HCT116 (cell line): ENCODE measurements around the gene ZSCAN5A. TPM values are rescaled to one million over a fixed set of nuclear protein-coding genes. Genes with fewer than 3 reads are reported as not detected.

Source experiments
- ATAC-seq: fragments of 200-7000 bp; cut with Tn5 transposase; 2 replicates; pipeline ENCODE4 v1.9.1; 2020; ENCODE audit warnings: mild to moderate bottlenecking, moderate library complexity
- BruUV-seq: library from RNA; stranded (reverse); fragments of 400-500 nt; replicated peaks from 2 replicates; lab custom pipeline; 2021; lab: Mats Ljungman, UMichigan
- CTCF ChIA-PET: fragments of 300-600 bp; sonication (Branson Sonifier 250); formaldehyde crosslinking; loops from one replicate; lab custom pipeline; 2021; ENCODE audit warnings: antibody characterized with exemption; lab: Charles Lee
- POLR2A ChIA-PET: fragments of 300-600, 350-600 bp; sonication (Branson Sonifier 250); formaldehyde crosslinking; loops from one replicate; lab custom pipeline; 2021; ENCODE audit warnings: antibody characterized with exemption; lab: Charles Lee
- RAD21 ChIA-PET, 2 experiments: fragments of 300-600 bp; sonication (Branson Sonifier 250); formaldehyde crosslinking; loops; one replicate each; lab custom pipeline; 2023; ENCODE audit warnings: low total read pairs in 2 of 2; ENCODE audit not compliant: uncharacterized antibody in 2 of 2, unreplicated experiment in 2 of 2, low non-redundant PET in 1 of 2; lab: Charles Lee
- DNase-seq: peaks from one replicate; pipeline ENCODE4 v3.0.0-alpha.2; 2010; ENCODE audit warnings: low read depth, low spot score
- H2AFZ ChIP-seq: fragments of 200-600 bp; shearing (Covaris generic), sonication (generic); 2 replicates; pipeline ENCODE4 v1.6.1; 2017; ENCODE audit warnings: low read depth, mixed run types, mixed read lengths, antibody characterized with exemption, low read length; ENCODE audit not compliant: poor library complexity, severe bottlenecking
- H3K27ac ChIP-seq: 2 replicates; pipeline ENCODE4 v1.5.1; 2012; ENCODE audit warnings: low read depth, low read length
- H3K27me3 ChIP-seq: fragments of 200-600 bp; sonication (generic); 2 replicates; pipeline ENCODE4 v1.6.1; 2016; ENCODE audit warnings: mixed run types, low read length, mixed read lengths; ENCODE audit not compliant: insufficient read depth
- H3K36me3 ChIP-seq, 2 experiments: fragments of 200-500 bp in 1 of 2; fragments of 200-600 bp in 1 of 2; sonication (Bioruptor generic) in 1 of 2; sonication (generic) in 1 of 2; 2 replicates each; pipeline versions ENCODE4 v1.5.1 to v1.6.1; 2014 to 2016; ENCODE audit warnings: low read length in 2 of 2, inconsistent platforms in 1 of 2, mixed read lengths in 1 of 2, mixed run types in 1 of 2; ENCODE audit not compliant: insufficient read depth in 2 of 2, control insufficient read depth in 1 of 2
- H3K4me1 ChIP-seq, 2 experiments: fragments of 200-600 bp in 1 of 2; sonication (generic) in 1 of 2; 2 replicates each; pipeline versions ENCODE4 v1.5.1 to v1.6.1; 2012 to 2017; ENCODE audit warnings: low read length in 2 of 2, inconsistent platforms in 1 of 2, mild to moderate bottlenecking in 1 of 2, mixed read lengths in 1 of 2, mixed run types in 1 of 2, moderate library complexity in 1 of 2; ENCODE audit not compliant: insufficient read depth in 2 of 2, control insufficient read depth in 1 of 2
- H3K4me2 ChIP-seq: fragments of 200-600 bp; sonication (generic); 2 replicates; pipeline ENCODE4 v1.6.1; 2017; ENCODE audit warnings: mixed run types, low read length, mixed read lengths
- H3K4me3 ChIP-seq, 2 experiments: fragments of 200-600 bp in 1 of 2; sonication (generic) in 1 of 2; replicated peaks in 1 of 2; 2 replicates each; pipeline ENCODE4 v1.5.1; 2011 to 2016; ENCODE audit warnings: low read length in 2 of 2, control low read depth in 1 of 2, low read depth in 1 of 2, mild to moderate bottlenecking in 1 of 2, mixed read lengths in 1 of 2, mixed run types in 1 of 2
- H3K79me2 ChIP-seq: fragments of 200-600 bp; sonication (generic); 2 replicates; pipeline ENCODE4 v1.6.1; 2017; ENCODE audit warnings: mild to moderate bottlenecking, mixed run types, low read length, moderate library complexity, mixed read lengths; ENCODE audit not compliant: insufficient read depth
- H3K9ac ChIP-seq: fragments of 200-600 bp; sonication (generic); 2 replicates; pipeline ENCODE4 v1.6.1; 2016; ENCODE audit warnings: low read length, mixed read lengths
- H3K9me2 ChIP-seq: fragments of 200-600 bp; sonication (generic), shearing (Covaris generic); 2 replicates; pipeline ENCODE4 v1.6.1; 2017; ENCODE audit warnings: mixed run types, mild to moderate bottlenecking, moderate library complexity; ENCODE audit not compliant: insufficient read depth
- H3K9me3 ChIP-seq, 2 experiments: fragments of 200-500 bp in 1 of 2; fragments of 200-600 bp in 1 of 2; sonication (Bioruptor generic) in 1 of 2; sonication (generic) in 1 of 2; 2 replicates each; pipeline ENCODE4 v1.6.1; 2014 to 2017; ENCODE audit warnings: low read length in 2 of 2, mixed read lengths in 2 of 2, inconsistent platforms in 1 of 2, low read depth in 1 of 2, mild to moderate bottlenecking in 1 of 2, mixed run types in 1 of 2, moderate library complexity in 1 of 2; ENCODE audit not compliant: control insufficient read depth in 1 of 2, insufficient read depth in 1 of 2
- H4K20me1 ChIP-seq: fragments of 200-600 bp; sonication (generic), shearing (Covaris generic); 2 replicates; pipeline ENCODE4 v1.6.1; 2017; ENCODE audit warnings: mixed run types, mild to moderate bottlenecking, moderate library complexity; ENCODE audit not compliant: insufficient read depth
- CBX3 ChIP-seq: IDR thresholded peaks from 2 replicates; pipeline ENCODE4 v1.6.1; 2012; ENCODE audit warnings: low read depth
- CEBPB ChIP-seq: IDR thresholded peaks from 2 replicates; pipeline ENCODE4 v1.6.1; 2012; ENCODE audit warnings: low read depth
- EGR1 ChIP-seq: IDR thresholded peaks from 2 replicates; pipeline ENCODE4 v1.6.1; 2012; ENCODE audit warnings: low read depth
- EZH2 ChIP-seq: fragments of 200-600 bp; sonication (generic); IDR thresholded peaks from 2 replicates; pipeline ENCODE4 v1.6.1; 2017; ENCODE audit warnings: antibody characterized with exemption, mixed run types
- EZH2phosphoT487 ChIP-seq: fragments of 200-600 bp; IDR thresholded peaks from 2 replicates; pipeline ENCODE4 v1.6.1; 2018; ENCODE audit warnings: antibody characterized with exemption, borderline replicate concordance
- FOSL1 ChIP-seq: IDR thresholded peaks from 2 replicates; pipeline ENCODE4 v1.6.1; 2012; ENCODE audit warnings: low read depth
- RAD21 ChIP-seq: IDR thresholded peaks from 2 replicates; pipeline ENCODE4 v1.6.1; 2012; ENCODE audit warnings: low read depth, mild to moderate bottlenecking
- SP1 ChIP-seq: IDR thresholded peaks from 2 replicates; pipeline ENCODE4 v1.6.1; 2012; ENCODE audit warnings: low read depth
- TCF7L2 ChIP-seq: IDR thresholded peaks from 2 replicates; pipeline ENCODE4 v1.7.0; 2011; ENCODE audit warnings: borderline replicate concordance, inconsistent platforms; ENCODE audit not compliant: insufficient read depth, insufficient read length; ENCODE audit errors: extremely low read depth
- YY1 ChIP-seq: IDR thresholded peaks from 2 replicates; pipeline ENCODE4 v1.6.1; 2011; ENCODE audit warnings: low read length, low read depth, moderate library complexity, mild to moderate bottlenecking; ENCODE audit not compliant: insufficient replicate concordance; ENCODE audit errors: extremely low read depth
- ZFX ChIP-seq: fragments of 450-650 bp; IDR thresholded peaks from 2 replicates; pipeline ENCODE4 v1.6.1; 2017
- ZNF274 ChIP-seq: fragments of 200-500 bp; sonication (Bioruptor generic); IDR thresholded peaks from 2 replicates; pipeline ENCODE4 v1.6.1; 2014; ENCODE audit warnings: mild to moderate bottlenecking, low read depth, low read length, inconsistent platforms
- intact Hi-C: fragments of 100-400 bp; cut with micrococcal nuclease; formaldehyde crosslinking; loops from 2 replicates; pipeline ENCODE4 v1.10.0; 2022
- total RNA-seq: library from RNA; stranded (reverse); gene quantifications from one replicate; pipeline ENCODE4 v1.2.1, GENCODE V29; 2021; ENCODE audit not compliant: unreplicated experiment
- TF ChIP-seq, protein P1 (sequence below): IDR thresholded peaks from 2 replicates; pipeline ENCODE4 v1.6.1; 2011; ENCODE audit warnings: mild to moderate bottlenecking, low read length, moderate library complexity; ENCODE audit not compliant: insufficient replicate concordance; ENCODE audit errors: extremely low read depth
- TF ChIP-seq, protein P2 (sequence below): IDR thresholded peaks from 2 replicates; pipeline ENCODE4 v1.6.1; 2012
- TF ChIP-seq, protein P3 (sequence below), 3 experiments: fragments of 200-600 bp in 1 of 3; sonication (generic) in 1 of 3; IDR thresholded peaks in 2 of 3; conservative IDR thresholded peaks in 1 of 3; 2 replicates each; pipeline ENCODE4 v1.5.1; 2012 to 2017; ENCODE audit warnings: low read depth in 2 of 3, low read length in 2 of 3, antibody characterized with exemption in 1 of 3, borderline replicate concordance in 1 of 3, control low read depth in 1 of 3, mild to moderate bottlenecking in 1 of 3, mixed read lengths in 1 of 3, mixed run types in 1 of 3, moderate library complexity in 1 of 3; ENCODE audit not compliant: insufficient read depth in 1 of 3

The ZSCAN5A gene
- total RNA-seq, 1 experiment from 2014 or later = 9.2 TPM

DNA sequence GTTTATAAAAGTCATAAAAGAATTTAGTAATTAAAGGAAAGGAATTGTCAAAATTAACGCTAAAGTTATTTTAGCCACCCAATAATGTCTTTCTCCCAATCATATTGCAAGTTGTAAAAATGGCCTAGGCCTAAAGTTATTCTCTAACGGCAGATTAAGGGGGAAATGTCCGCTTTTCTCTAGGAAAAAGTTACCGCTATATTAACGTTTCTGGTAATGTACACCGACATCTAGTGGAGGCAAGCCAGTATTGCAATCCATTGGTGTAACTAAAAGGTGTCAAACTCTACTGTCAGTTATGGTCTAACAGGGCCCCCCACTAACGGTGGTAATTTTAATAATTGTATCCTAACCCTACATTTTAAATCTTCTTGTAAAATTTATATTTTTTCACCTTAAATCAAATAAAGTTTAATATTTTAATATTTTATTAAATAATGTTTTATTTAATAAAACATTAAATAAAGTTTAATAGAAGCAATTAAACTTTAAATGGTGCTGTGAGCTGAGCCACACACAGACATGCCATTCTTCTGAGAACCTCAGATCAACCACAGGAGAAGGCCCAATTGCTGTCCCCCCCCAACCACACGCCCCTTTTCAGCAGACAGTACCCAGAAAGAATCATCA, 35.9 kb upstream of the ZSCAN5A start (continued):
- TF ChIP-seq, protein P1, sequence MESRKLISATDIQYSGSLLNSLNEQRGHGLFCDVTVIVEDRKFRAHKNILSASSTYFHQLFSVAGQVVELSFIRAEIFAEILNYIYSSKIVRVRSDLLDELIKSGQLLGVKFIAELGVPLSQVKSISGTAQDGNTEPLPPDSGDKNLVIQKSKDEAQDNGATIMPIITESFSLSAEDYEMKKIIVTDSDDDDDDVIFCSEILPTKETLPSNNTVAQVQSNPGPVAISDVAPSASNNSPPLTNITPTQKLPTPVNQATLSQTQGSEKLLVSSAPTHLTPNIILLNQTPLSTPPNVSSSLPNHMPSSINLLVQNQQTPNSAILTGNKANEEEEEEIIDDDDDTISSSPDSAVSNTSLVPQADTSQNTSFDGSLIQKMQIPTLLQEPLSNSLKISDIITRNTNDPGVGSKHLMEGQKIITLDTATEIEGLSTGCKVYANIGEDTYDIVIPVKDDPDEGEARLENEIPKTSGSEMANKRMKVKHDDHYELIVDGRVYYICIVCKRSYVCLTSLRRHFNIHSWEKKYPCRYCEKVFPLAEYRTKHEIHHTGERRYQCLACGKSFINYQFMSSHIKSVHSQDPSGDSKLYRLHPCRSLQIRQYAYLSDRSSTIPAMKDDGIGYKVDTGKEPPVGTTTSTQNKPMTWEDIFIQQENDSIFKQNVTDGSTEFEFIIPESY = no peak

DNA sequence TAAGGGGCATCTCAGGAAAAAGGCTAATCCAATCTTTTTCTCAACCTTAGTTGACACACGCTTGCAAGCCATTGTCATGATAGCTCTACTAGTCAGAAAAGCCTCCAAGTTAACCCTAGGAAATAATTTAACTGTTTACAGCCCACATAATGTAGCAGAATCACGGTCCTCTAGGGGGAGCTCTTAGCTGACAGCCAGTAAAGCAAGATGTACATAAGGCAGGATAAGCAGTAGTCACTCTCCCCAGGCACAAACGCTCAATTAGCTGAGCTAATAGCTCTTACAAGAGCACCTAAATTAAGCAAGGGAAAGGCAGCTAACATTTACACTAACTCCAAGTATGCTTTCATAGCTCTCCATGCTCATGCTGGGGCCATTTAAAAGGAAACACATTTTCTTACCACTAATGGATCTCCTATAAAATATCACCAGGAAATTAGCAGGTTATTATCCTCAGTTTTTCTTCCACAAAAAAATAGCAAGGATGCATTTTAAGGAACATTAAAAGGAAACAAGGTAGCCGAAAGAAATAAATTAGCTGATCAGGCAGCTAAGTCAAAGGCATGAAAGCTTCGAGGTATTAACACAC, 33.7 kb upstream of the ZSCAN5A start:
- no peaks in the 10 kb centered on the region for H3K4me1 ChIP-seq
- no TSS peak for BruUV-seq
- DNase-seq = peak; percentile 22
- no peak overlapping the region for H2AFZ ChIP-seq
- CTCF ChIA-PET = interaction anchor here (0.8 to 2.8 kb wide), 11 partner anchors 13 to 282 kb away, joined by 3 to 25 read pairs (median 5); partner anchors contain the start of gene ZSCAN5A
- H3K9ac ChIP-seq = no peak overlapping the region
- H4K20me1 ChIP-seq = no peaks in the 10 kb centered on the region
- H3K9me2 ChIP-seq = no peaks in the 10 kb centered on the region
- H3K4me2 ChIP-seq = no peak overlapping the region
- no peak overlapping the region for H3K4me3 ChIP-seq
- ATAC-seq = peak; percentile 66
- POLR2A ChIA-PET = no interaction called here
- no peaks in the 10 kb centered on the region for H3K79me2 ChIP-seq
- no peaks in the 10 kb centered on the region for H3K36me3 ChIP-seq
- TF ChIP-seq CBX3 (no peak; the same call in 1 of the 2 replicates), ZFX (no peak), TCF7L2 (no peak), EGR1 (no peak), RAD21 (peak; percentile 17; the same call in 1 of the 2 replicates), YY1 (no peak), CEBPB (no peak), EZH2 (no peak), FOSL1 (no peak), ZNF274 (no peak), SP1 (no peak), EZH2phosphoT487 (no peak)
- TF ChIP-seq, protein P2, sequence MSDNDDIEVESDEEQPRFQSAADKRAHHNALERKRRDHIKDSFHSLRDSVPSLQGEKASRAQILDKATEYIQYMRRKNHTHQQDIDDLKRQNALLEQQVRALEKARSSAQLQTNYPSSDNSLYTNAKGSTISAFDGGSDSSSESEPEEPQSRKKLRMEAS = no peak
- TF ChIP-seq, protein P1 = no peak
- TF ChIP-seq, protein P3, sequence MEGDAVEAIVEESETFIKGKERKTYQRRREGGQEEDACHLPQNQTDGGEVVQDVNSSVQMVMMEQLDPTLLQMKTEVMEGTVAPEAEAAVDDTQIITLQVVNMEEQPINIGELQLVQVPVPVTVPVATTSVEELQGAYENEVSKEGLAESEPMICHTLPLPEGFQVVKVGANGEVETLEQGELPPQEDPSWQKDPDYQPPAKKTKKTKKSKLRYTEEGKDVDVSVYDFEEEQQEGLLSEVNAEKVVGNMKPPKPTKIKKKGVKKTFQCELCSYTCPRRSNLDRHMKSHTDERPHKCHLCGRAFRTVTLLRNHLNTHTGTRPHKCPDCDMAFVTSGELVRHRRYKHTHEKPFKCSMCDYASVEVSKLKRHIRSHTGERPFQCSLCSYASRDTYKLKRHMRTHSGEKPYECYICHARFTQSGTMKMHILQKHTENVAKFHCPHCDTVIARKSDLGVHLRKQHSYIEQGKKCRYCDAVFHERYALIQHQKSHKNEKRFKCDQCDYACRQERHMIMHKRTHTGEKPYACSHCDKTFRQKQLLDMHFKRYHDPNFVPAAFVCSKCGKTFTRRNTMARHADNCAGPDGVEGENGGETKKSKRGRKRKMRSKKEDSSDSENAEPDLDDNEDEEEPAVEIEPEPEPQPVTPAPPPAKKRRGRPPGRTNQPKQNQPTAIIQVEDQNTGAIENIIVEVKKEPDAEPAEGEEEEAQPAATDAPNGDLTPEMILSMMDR (IDR thresholded peaks at IDR 0.05 in 2 of 3, conservative IDR thresholded peaks at IDR 0.05 in 1 of 3; ENCODE audit: borderline replicate concordance in 1 of 3, insufficient read depth in 1 of 3, low read depth in 2 of 3, low read length in 2 of 3) = peak in 2 of 3 experiments; percentile 65 to 66; a peak in 4 of 6 replicates
- H3K27me3 ChIP-seq = no peaks in the 10 kb centered on the region
- intact Hi-C loops = no loop called here
- H3K9me3 ChIP-seq = no peaks in the 10 kb centered on the region; a peak in 1 of 4 replicates
- no peak overlapping the region for H3K27ac ChIP-seq
- RAD21 ChIA-PET = no interaction called here
